CD14-positive monocyte (primary cell): ENCODE measurements around the gene SLC22A16. TPM values are rescaled to one million over a fixed set of nuclear protein-coding genes. Genes with fewer than 3 reads are reported as not detected.

Source experiments
- DNase-seq, 3 donors: peaks; one replicate each; pipeline ENCODE4 v3.0.0-alpha.2; 2011 to 2022
- H2AFZ ChIP-seq: 2 replicates; pipeline ENCODE4 v1.6.0; 2012; ENCODE audit warnings: mild to moderate bottlenecking, low read depth, low read length, inconsistent platforms; ENCODE audit not compliant: insufficient read depth, poor library complexity, severe bottlenecking
- H3K27ac ChIP-seq, 2 donors: 1 replicate in 1 of 2; 2 replicates in 1 of 2; pipeline ENCODE4 v1.5.1; 2012 to 2013; ENCODE audit warnings: low read length in 2 of 2, control low read depth in 1 of 2, inconsistent platforms in 1 of 2, low read depth in 1 of 2, mild to moderate bottlenecking in 1 of 2
- H3K27me3 ChIP-seq, 2 donors: one replicate each; pipeline versions ENCODE4 v1.6.0 to v1.6.1; 2011 to 2013; ENCODE audit warnings: low read length in 2 of 2; ENCODE audit not compliant: control insufficient read depth in 2 of 2, insufficient read depth in 2 of 2
- H3K36me3 ChIP-seq, 2 donors: replicated peaks in 1 of 2; 1 replicate in 1 of 2; 2 replicates in 1 of 2; pipeline versions ENCODE4 v1.5.1 to v1.6.1; 2012 to 2013; ENCODE audit warnings: low read length in 2 of 2, control low read depth in 1 of 2, inconsistent platforms in 1 of 2, mild to moderate bottlenecking in 1 of 2; ENCODE audit not compliant: insufficient read depth in 2 of 2, control insufficient read depth in 1 of 2
- H3K4me1 ChIP-seq, 2 donors: 1 replicate in 1 of 2; 2 replicates in 1 of 2; pipeline versions ENCODE4 v1.5.1 to v1.6.1; 2012 to 2013; ENCODE audit warnings: low read length in 2 of 2, control low read depth in 1 of 2, inconsistent platforms in 1 of 2, mild to moderate bottlenecking in 1 of 2, moderate library complexity in 1 of 2; ENCODE audit not compliant: insufficient read depth in 2 of 2, control insufficient read depth in 1 of 2
- H3K4me2 ChIP-seq: replicated peaks from 2 replicates; pipeline ENCODE3; 2012; ENCODE audit warnings: low read length, moderate library complexity, mild to moderate bottlenecking; ENCODE audit not compliant: poor library complexity, severe bottlenecking; ENCODE audit errors: extremely low read depth
- H3K4me3 ChIP-seq, 3 experiments: fragments of 200-600 bp in 1 of 3; sonication (generic) in 1 of 3; replicated peaks in 1 of 3; 1 replicate in 2 of 3; 2 replicates in 1 of 3; pipeline ENCODE4 v1.5.1; 2011 to 2013; ENCODE audit warnings: low read length in 3 of 3, mild to moderate bottlenecking in 3 of 3, control low read depth in 2 of 3, low read depth in 2 of 3, inconsistent platforms in 1 of 3, moderate library complexity in 1 of 3
- H3K79me2 ChIP-seq: 2 replicates; pipeline ENCODE4 v1.6.0; 2012; ENCODE audit warnings: mild to moderate bottlenecking, control low read depth, inconsistent platforms, low read length, moderate library complexity; ENCODE audit not compliant: insufficient read depth
- H3K9ac ChIP-seq: 2 replicates; pipeline ENCODE4 v1.6.0; 2017; ENCODE audit warnings: low read length, mild to moderate bottlenecking; ENCODE audit not compliant: insufficient read depth, poor library complexity, severe bottlenecking
- H3K9me3 ChIP-seq, 2 donors: replicated peaks in 1 of 2; 1 replicate in 1 of 2; 2 replicates in 1 of 2; pipeline versions ENCODE4 v1.5.1 to v1.6.1; 2012 to 2013; ENCODE audit warnings: low read length in 2 of 2, control low read depth in 1 of 2; ENCODE audit not compliant: control insufficient read depth in 1 of 2, insufficient read depth in 1 of 2
- H4K20me1 ChIP-seq: 2 replicates; pipeline ENCODE4 v1.6.0; 2012; ENCODE audit warnings: mild to moderate bottlenecking, low read length, control low read depth, moderate library complexity; ENCODE audit not compliant: insufficient read depth
- H3K27ac Mint-ChIP-seq, 7 donors: one replicate each; pipeline ENCODE4 v1.8.0; 2020; ENCODE audit warnings: mild to moderate bottlenecking in 7 of 7, mixed read lengths in 7 of 7, moderate library complexity in 6 of 7, inconsistent platforms in 2 of 7
- H3K27me3 Mint-ChIP-seq, 3 donors: one replicate each; pipeline ENCODE4 v1.8.0; 2021 to 2022; ENCODE audit warnings: low read depth in 3 of 3, mild to moderate bottlenecking in 3 of 3, mixed read lengths in 3 of 3, moderate library complexity in 3 of 3, inconsistent platforms in 1 of 3
- H3K36me3 Mint-ChIP-seq, 2 donors: one replicate each; pipeline ENCODE4 v1.8.0; 2020; ENCODE audit warnings: mixed read lengths in 2 of 2, inconsistent platforms in 1 of 2, mild to moderate bottlenecking in 1 of 2
- H3K4me1 Mint-ChIP-seq: one replicate; pipeline ENCODE4 v1.8.0; 2020; ENCODE audit warnings: mild to moderate bottlenecking, mixed read lengths
- H3K4me3 Mint-ChIP-seq, 2 donors: one replicate each; pipeline ENCODE4 v1.8.0; 2020; ENCODE audit warnings: mild to moderate bottlenecking in 2 of 2, mixed read lengths in 2 of 2, moderate library complexity in 1 of 2
- H3K9me3 Mint-ChIP-seq, 7 donors: one replicate each; pipeline ENCODE4 v1.8.0; 2020 to 2022; ENCODE audit warnings: mixed read lengths in 7 of 7, mild to moderate bottlenecking in 6 of 7, moderate library complexity in 6 of 7, inconsistent platforms in 2 of 7
- WGBS: methylation state at CpG from one replicate; pipeline ENCODE4 v1.1.5; 2013; ENCODE audit warnings: missing lambda C conversion rate; ENCODE audit not compliant: insufficient coverage; 5-methylcytosine and 5-hydroxymethylcytosine counted together
- intact Hi-C, 2 donors: fragments of 100-400 bp; cut with micrococcal nuclease; formaldehyde crosslinking; loops; one replicate each; pipeline versions ENCODE4 v1.15.0 to v1.15.1; 2023
- polyA plus RNA-seq, 3 donors: library from polyadenylated mRNA; depleted of rRNA in 1 of 3; unstranded in 2 of 3; stranded (reverse) in 1 of 3; fragments of 300-500 nt in 2 of 3; fragments of >200 nt in 1 of 3; fragmentation: Illumina TruSeq in 2 of 3; gene quantifications; 1 replicate in 2 of 3; 2 replicates in 1 of 3; pipeline ENCODE4 v1.2.3, GENCODE V29; 2012 to 2021
- TF ChIP-seq, protein P1 (sequence below): fragments of 200-600 bp; IDR thresholded peaks from one replicate; pipeline ENCODE4 v1.8.0; 2022; ENCODE audit warnings: antibody characterized with exemption, mild to moderate bottlenecking

The SLC22A16 gene
- polyA plus RNA-seq, 3 donors, result 1.8 to 15.6 (median 4.0) TPM

DNA sequence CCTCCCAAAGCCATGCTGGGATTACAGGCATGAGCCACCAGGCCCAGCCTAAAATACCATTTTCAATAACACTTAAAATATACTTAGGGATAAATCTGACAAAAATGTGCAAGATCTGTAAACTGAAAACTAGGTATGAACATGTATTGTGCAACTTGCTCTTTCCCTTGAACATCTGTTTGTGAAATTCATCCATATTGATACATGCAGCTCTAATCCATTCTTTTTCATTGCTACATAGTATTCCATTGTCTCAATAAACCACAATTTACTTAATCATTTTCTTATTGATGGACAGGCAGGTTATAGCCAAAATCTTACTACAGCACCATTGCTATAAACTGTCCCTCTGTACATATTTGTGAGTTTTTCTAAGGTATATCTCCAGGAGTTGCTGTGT is 4.7 kb upstream of the SLC22A16 start:
- Mint-ChIP-seq H3K4me3 (no peak overlapping the region), H3K36me3 (peaks cover 3 to 4% of the 10 kb centered on the region in 2 donors), H3K9me3 (peaks cover 3 to 16% (median 8%) of the 10 kb centered on the region in 7 donors), H3K27ac (peak overlapping the region in 1 of 7 donors; percentile 6), H3K27me3 (peaks cover 0 to 3% (median 0%) of the 10 kb centered on the region in 3 donors), H3K4me1 (peaks cover 43% of the 10 kb centered on the region)
- DNase-seq, result no peak
- intact Hi-C loops, result no loop called here
- H4K20me1 ChIP-seq, result no peaks in the 10 kb centered on the region
- H3K4me3 ChIP-seq, result no peak overlapping the region
- H3K27ac ChIP-seq, result no peak overlapping the region
- no peaks in the 10 kb centered on the region for H3K27me3 ChIP-seq
- no peaks in the 10 kb centered on the region for H3K36me3 ChIP-seq
- H3K4me2 ChIP-seq, result no peak overlapping the region
- H2AFZ ChIP-seq, result no peak overlapping the region
- no peak overlapping the region for H3K9ac ChIP-seq
- TF ChIP-seq, protein P1, sequence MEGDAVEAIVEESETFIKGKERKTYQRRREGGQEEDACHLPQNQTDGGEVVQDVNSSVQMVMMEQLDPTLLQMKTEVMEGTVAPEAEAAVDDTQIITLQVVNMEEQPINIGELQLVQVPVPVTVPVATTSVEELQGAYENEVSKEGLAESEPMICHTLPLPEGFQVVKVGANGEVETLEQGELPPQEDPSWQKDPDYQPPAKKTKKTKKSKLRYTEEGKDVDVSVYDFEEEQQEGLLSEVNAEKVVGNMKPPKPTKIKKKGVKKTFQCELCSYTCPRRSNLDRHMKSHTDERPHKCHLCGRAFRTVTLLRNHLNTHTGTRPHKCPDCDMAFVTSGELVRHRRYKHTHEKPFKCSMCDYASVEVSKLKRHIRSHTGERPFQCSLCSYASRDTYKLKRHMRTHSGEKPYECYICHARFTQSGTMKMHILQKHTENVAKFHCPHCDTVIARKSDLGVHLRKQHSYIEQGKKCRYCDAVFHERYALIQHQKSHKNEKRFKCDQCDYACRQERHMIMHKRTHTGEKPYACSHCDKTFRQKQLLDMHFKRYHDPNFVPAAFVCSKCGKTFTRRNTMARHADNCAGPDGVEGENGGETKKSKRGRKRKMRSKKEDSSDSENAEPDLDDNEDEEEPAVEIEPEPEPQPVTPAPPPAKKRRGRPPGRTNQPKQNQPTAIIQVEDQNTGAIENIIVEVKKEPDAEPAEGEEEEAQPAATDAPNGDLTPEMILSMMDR, result no peak
- H3K4me1 ChIP-seq, result peaks cover 34 to 38% of the 10 kb centered on the region in 2 donors
- peaks cover 4 to 12% of the 10 kb centered on the region in 2 donors for H3K9me3 ChIP-seq
- H3K79me2 ChIP-seq, result peaks cover 17% of the 10 kb centered on the region

DNA sequence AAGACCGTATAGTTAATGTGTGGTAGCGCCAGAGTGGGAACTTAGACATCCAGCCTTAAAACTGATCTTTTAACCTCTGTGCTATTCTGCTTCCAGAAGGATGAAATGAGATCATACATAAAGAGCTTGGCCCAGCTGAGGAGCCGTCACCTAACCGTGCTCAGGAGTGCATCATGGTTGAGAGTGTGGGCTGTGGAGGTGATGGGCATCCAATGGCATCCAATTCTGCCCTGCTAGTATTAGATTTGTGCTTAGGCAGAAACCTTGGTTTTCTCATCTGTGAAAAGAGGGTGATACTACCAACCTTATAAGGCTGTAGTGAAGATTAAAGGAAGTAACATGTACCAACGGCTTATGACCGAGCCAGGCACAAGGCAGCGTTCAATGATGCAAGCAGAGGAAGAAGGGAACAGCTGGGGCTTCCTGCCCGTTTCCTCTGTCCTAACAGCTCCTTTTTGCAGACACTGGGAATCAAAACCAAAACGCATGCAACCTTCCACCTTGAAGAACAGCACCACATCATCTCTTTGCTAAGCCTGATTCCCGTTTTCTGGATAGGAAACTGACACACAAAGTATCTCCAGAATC is 1.3 kb downstream of the SLC22A16 start:
- Mint-ChIP-seq H3K4me1 (peaks cover 53% of the 10 kb centered on the region), H3K4me3 (peak overlapping the region; percentile 88 to 97), H3K36me3 (peaks cover 3% of the 10 kb centered on the region in 2 donors), H3K9me3 (peaks cover 0 to 7% (median 3%) of the 10 kb centered on the region in 7 donors), H3K27me3 (peaks cover 0 to 4% (median 0%) of the 10 kb centered on the region in 3 donors), H3K27ac (peak overlapping the region; percentile 75 to 97 (median 94))
- Histone ChIP-seq H3K9ac (peak overlapping the region; percentile 74), H3K36me3 (no peaks in the 10 kb centered on the region), H3K27ac (peak overlapping the region; percentile 78 to 93), H4K20me1 (no peaks in the 10 kb centered on the region), H3K9me3 (peaks cover 0 to 5% of the 10 kb centered on the region in 2 donors), H3K27me3 (no peaks in the 10 kb centered on the region), H2AFZ (peak overlapping the region; percentile 89), H3K4me1 (peaks cover 27 to 28% of the 10 kb centered on the region in 2 donors), H3K4me2 (peak overlapping the region; percentile 86), H3K79me2 (peaks cover 66% of the 10 kb centered on the region), H3K4me3 (peak overlapping the region; percentile 66 to 94 (median 84))
- intact Hi-C loops, result no loop called here
- TF ChIP-seq, protein P1, result no peak
- peak; percentile 74 to 83 (median 80) for DNase-seq
- 0% methylated on average over 7 of the region's 10 CpGs for whole genome bisulfite sequencing
